HEK293 (cell line): ENCODE data around the gene CSF3.

ENCODE experiments used
- BCL11A ChIP-seq: fragments of 450-650 bp; formaldehyde crosslinking; IDR thresholded peaks from 2 replicates; pipeline ENCODE4 v1.5.1; 2016; ENCODE audit warnings: low read depth, missing biosample characterization, missing genetic modification characterization
- CTCF ChIP-seq: fragments of 450-650 bp; formaldehyde crosslinking; IDR thresholded peaks from 2 replicates; pipeline ENCODE4 v1.5.1; 2016; ENCODE audit warnings: missing biosample characterization, missing genetic modification characterization
- ZNF140 ChIP-seq: fragments of 450-650 bp; formaldehyde crosslinking; IDR thresholded peaks from 2 replicates; pipeline ENCODE4 v1.5.1; 2016; ENCODE audit warnings: missing biosample characterization, missing genetic modification characterization
- ZNF280D ChIP-seq: fragments of 450-650 bp; formaldehyde crosslinking; IDR thresholded peaks from 2 replicates; pipeline ENCODE4 v1.5.1; 2016; ENCODE audit warnings: missing biosample characterization, missing genetic modification characterization
- ZNF571 ChIP-seq: fragments of 450-650 bp; formaldehyde crosslinking; IDR thresholded peaks from 2 replicates; pipeline ENCODE4 v1.5.0; 2017; ENCODE audit warnings: missing biosample characterization, missing genetic modification characterization
- ZNF830 ChIP-seq: fragments of 450-650 bp; IDR thresholded peaks from 2 replicates; pipeline ENCODE4 v1.5.0; 2018; ENCODE audit warnings: missing biosample characterization, missing genetic modification characterization, low read depth, mild to moderate bottlenecking, moderate library complexity

GRCh38 chr17:40024901-40025300 is 9.7 kb downstream of the CSF3 start:
- no peak for TF ChIP-seq CTCF (tag by site-specific recombination)
- TF ChIP-seq BCL11A (tag by site-specific recombination), result no peak
- TF ChIP-seq ZNF140 (tag by site-specific recombination), result no peak
- no peak for TF ChIP-seq ZNF280D
- no peak for TF ChIP-seq ZNF571 (tag by site-specific recombination)
- TF ChIP-seq ZNF830, result no peak
